ENCODE measurements around the gene TANK.

DNA sequence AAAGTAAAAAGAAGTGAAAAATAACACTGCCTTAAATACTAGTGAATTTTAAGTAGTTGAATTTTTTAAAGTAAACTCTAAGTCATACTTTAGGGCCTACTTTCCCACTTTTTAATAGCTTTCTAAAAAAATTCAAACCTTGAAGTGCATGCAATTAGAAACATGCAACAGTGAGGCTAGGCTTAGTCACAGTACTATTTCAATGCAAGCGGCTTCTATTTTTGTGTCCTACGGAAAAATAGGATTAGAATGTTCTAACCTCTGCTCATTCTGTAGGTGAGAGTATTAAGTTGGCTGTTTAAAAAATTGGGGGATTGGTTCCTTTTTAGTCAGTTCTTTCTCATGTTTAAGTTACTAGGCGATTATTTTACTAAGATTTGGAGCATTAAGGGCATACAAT is 108.9 kb downstream of the TANK start:
- no peak for TF ChIP-seq TBP (IDR thresholded peaks at IDR 0.05; ENCODE audit: low read depth, low read length)
- TF ChIP-seq SIN3A (conservative IDR thresholded peaks at IDR 0.05 in 1 of 2, IDR thresholded peaks at IDR 0.05 in 1 of 2; ENCODE audit: low read depth in 1 of 2, low read length in 2 of 2), result no peak
- no peak for TF ChIP-seq RNF2 (IDR thresholded peaks at IDR 0.05; ENCODE audit: borderline replicate concordance, low read depth, low read length, missing control alignments, poor library complexity, severe bottlenecking)
- TF ChIP-seq SIRT6 (IDR thresholded peaks at IDR 0.05; ENCODE audit: low read length), result no peak
- no peak for TF ChIP-seq EZH2 (IDR thresholded peaks at IDR 0.05; ENCODE audit: low read depth, low read length, severe bottlenecking)
- TF ChIP-seq CEBPB (IDR thresholded peaks at IDR 0.05; ENCODE audit: low read depth, low read length), result no peak
- no peak for TF ChIP-seq CTCF (IDR thresholded peaks at IDR 0.05; ENCODE audit: control extremely low read depth in 1 of 3, insufficient read depth in 1 of 3, low read depth in 1 of 3, low read length in 3 of 3)
- no peak for TF ChIP-seq EP300 (IDR thresholded peaks at IDR 0.05; ENCODE audit: borderline replicate concordance in 1 of 2, low read depth in 2 of 2, low read length in 2 of 2)
- TF ChIP-seq POLR2AphosphoS5 (IDR thresholded peaks at IDR 0.05; ENCODE audit: low read depth, low read length), result no peak
- TF ChIP-seq JUN (IDR thresholded peaks at IDR 0.05; ENCODE audit: low read depth, low read length), result no peak

Data from H1 (cell line).